ENCODE data around the gene KLK8.
"Not testable (repeated sequence)": the region's sequence is repeated elsewhere in the genome, so short reads cannot be mapped to it uniquely, and the experiment has no call there.

Gene KLK8

GRCh38 chr19:51016798-51017683 lies 15.6 kb upstream of the KLK8 start:
- DNase-seq, result peak; percentile 29

GRCh38 chr19:51015691-51016267 lies 14.4 kb upstream of the KLK8 start:
- no peak for DNase-seq

GRCh38 chr19:51014242-51014641 lies 12.8 kb upstream of the KLK8 start:
- DNase-seq, result no peak

GRCh38 chr19:51012661-51013190 lies 11.3 kb upstream of the KLK8 start:
- DNase-seq, result no peak

- no peak for DNase-seq
These were observed 8.8 kb upstream of the KLK8 start for GRCh38 chr19:51010066-51010795.

GRCh38 chr19:51009061-51009891 lies 7.9 kb upstream of the KLK8 start:
- no peak for DNase-seq

- no peak for DNase-seq
These were observed 6.1 kb upstream of the KLK8 start for GRCh38 chr19:51007488-51007887.

GRCh38 chr19:51006406-51006805 lies 5.0 kb upstream of the KLK8 start:
- no peak for DNase-seq

- DNase-seq, result no peak
These were observed 3.8 kb upstream of the KLK8 start for GRCh38 chr19:51005248-51005647.

GRCh38 chr19:51003316-51003715 lies 1.9 kb upstream of the KLK8 start:
- no peak for DNase-seq

- no peak for DNase-seq
These were observed 1.3 kb upstream of the KLK8 start for GRCh38 chr19:51002542-51003311.

GRCh38 chr19:51002089-51002532 lies 707 bp upstream of the KLK8 start:
- no peak for DNase-seq

- no peak for DNase-seq
These were observed 423 bp downstream of the KLK8 start for GRCh38 chr19:51000981-51001380.

- DNase-seq, result no peak
These were observed 978 bp downstream of the KLK8 start for GRCh38 chr19:51000426-51000825.

GRCh38 chr19:50998686-50999085 lies 2.7 kb downstream of the KLK8 start:
- DNase-seq, result no peak

GRCh38 chr19:50998061-50998460 lies 3.3 kb downstream of the KLK8 start:
- no peak for DNase-seq

- DNase-seq, result no peak
These were observed 7.3 kb downstream of the KLK8 start for GRCh38 chr19:50994129-50994528.

- DNase-seq, result no peak
These were observed 8.8 kb downstream of the KLK8 start for GRCh38 chr19:50992666-50993035.

GRCh38 chr19:50984416-50984815 lies 17.0 kb downstream of the KLK8 start:
- not testable (repeated sequence) for DNase-seq

GRCh38 chr19:50983625-50984292 lies 17.6 kb downstream of the KLK8 start, which contains the start of gene KLK7:
KLK7 (minus strand) TSS chr19:50983917; CDS start chr19:50982399, 1,518 bp downstream.
- no peak for DNase-seq

GRCh38 chr19:50982186-50982585 lies 19.2 kb downstream of the KLK8 start:
- DNase-seq, result no peak
